HCT116 (cell line): ENCODE results near the gene TPM2.

Experiments used
- ATF3 ChIP-seq: IDR thresholded peaks from 2 replicates; pipeline ENCODE4 v1.6.1; 2012
- CTCF ChIP-seq, 3 experiments: fragments of 200-600 bp in 1 of 3; sonication (generic) in 1 of 3; IDR thresholded peaks in 2 of 3; conservative IDR thresholded peaks in 1 of 3; 2 replicates each; pipeline ENCODE4 v1.5.1; 2012 to 2017; ENCODE audit warnings: low read depth in 2 of 3, low read length in 2 of 3, antibody characterized with exemption in 1 of 3, borderline replicate concordance in 1 of 3, control low read depth in 1 of 3, mild to moderate bottlenecking in 1 of 3, mixed read lengths in 1 of 3, mixed run types in 1 of 3, moderate library complexity in 1 of 3; ENCODE audit not compliant: insufficient read depth in 1 of 3
- EGR1 ChIP-seq: IDR thresholded peaks from 2 replicates; pipeline ENCODE4 v1.6.1; 2012; ENCODE audit warnings: low read depth
- ELF1 ChIP-seq: IDR thresholded peaks from 2 replicates; pipeline ENCODE4 v1.6.1; 2012; ENCODE audit warnings: low read depth, borderline replicate concordance
- EZH2 ChIP-seq: fragments of 200-600 bp; sonication (generic); IDR thresholded peaks from 2 replicates; pipeline ENCODE4 v1.6.1; 2017; ENCODE audit warnings: antibody characterized with exemption, mixed run types
- EZH2phosphoT487 ChIP-seq: fragments of 200-600 bp; IDR thresholded peaks from 2 replicates; pipeline ENCODE4 v1.6.1; 2018; ENCODE audit warnings: antibody characterized with exemption, borderline replicate concordance
- POLR2A ChIP-seq: IDR thresholded peaks from 2 replicates; pipeline ENCODE4 v1.7.0; 2011; ENCODE audit warnings: borderline replicate concordance; ENCODE audit not compliant: insufficient read depth, insufficient read length; ENCODE audit errors: extremely low read depth
- POLR2AphosphoS5 ChIP-seq: IDR thresholded peaks from 2 replicates; pipeline ENCODE4 v1.6.1; 2011; ENCODE audit warnings: mild to moderate bottlenecking, low read depth, low read length, moderate library complexity
- RAD21 ChIP-seq: IDR thresholded peaks from 2 replicates; pipeline ENCODE4 v1.6.1; 2012; ENCODE audit warnings: low read depth, mild to moderate bottlenecking
- YY1 ChIP-seq: IDR thresholded peaks from 2 replicates; pipeline ENCODE4 v1.6.1; 2011; ENCODE audit warnings: low read length, low read depth, moderate library complexity, mild to moderate bottlenecking; ENCODE audit not compliant: insufficient replicate concordance; ENCODE audit errors: extremely low read depth

GRCh38 chr9:35706951-35707350 is 17.2 kb upstream of the TPM2 start:
- TF ChIP-seq CTCF (IDR thresholded peaks at IDR 0.05 in 2 of 3, conservative IDR thresholded peaks at IDR 0.05 in 1 of 3; ENCODE audit: borderline replicate concordance in 1 of 3, insufficient read depth in 1 of 3, low read depth in 2 of 3, low read length in 2 of 3) (no peak), RAD21 (no peak), YY1 (no peak), ELF1 (no peak), POLR2A (no peak), EGR1 (no peak), EZH2phosphoT487 (no peak), EZH2 (no peak), POLR2AphosphoS5 (no peak), ATF3 (no peak)
